8988T (cell line): Measurements from ENCODE around the gene MAP1A.

Source experiments
- DNase-seq: peaks from one replicate; pipeline ENCODE4 v3.0.0; 2011

The MAP1A gene

GRCh38 chr15:43517354-43518196, at the start of gene MAP1A:
MAP1A (plus strand) TSS chr15:43517608; CDS start chr15:43521474, 3,866 bp downstream.
- no peak for DNase-seq

GRCh38 chr15:43469867-43470266, 47.5 kb upstream of the MAP1A start:
- DNase-seq = no peak

- DNase-seq = no peak
Measured at GRCh38 chr15:43471975-43472374, 45.4 kb upstream of the MAP1A start.

- DNase-seq = no peak
Measured at GRCh38 chr15:43473885-43474284, 43.5 kb upstream of the MAP1A start.

- DNase-seq = no peak
Measured at GRCh38 chr15:43483297-43484128, 33.9 kb upstream of the MAP1A start.

- no peak for DNase-seq
Measured at GRCh38 chr15:43484455-43484854, 33.0 kb upstream of the MAP1A start.

GRCh38 chr15:43487271-43487895, 30.0 kb upstream of the MAP1A start:
- DNase-seq = no peak

GRCh38 chr15:43488790-43489189, 28.6 kb upstream of the MAP1A start:
- DNase-seq = no peak

- DNase-seq = no peak
Measured at GRCh38 chr15:43489191-43489590, 28.2 kb upstream of the MAP1A start.

- DNase-seq = no peak
Measured at GRCh38 chr15:43492266-43492665, 25.1 kb upstream of the MAP1A start.

GRCh38 chr15:43492673-43493601, 24.5 kb upstream of the MAP1A start, which contains the start of gene TP53BP1:
TP53BP1 (minus strand) TSS chr15:43493156; CDS start chr15:43493043, 113 bp downstream.
- peak; percentile 74 for DNase-seq

- DNase-seq = no peak
Measured at GRCh38 chr15:43493703-43494472, 23.5 kb upstream of the MAP1A start.

- no peak for DNase-seq
Measured at GRCh38 chr15:43498990-43499389, 18.4 kb upstream of the MAP1A start.

- DNase-seq = no peak
Measured at GRCh38 chr15:43499635-43500034, 17.8 kb upstream of the MAP1A start.

GRCh38 chr15:43505738-43506137, 11.7 kb upstream of the MAP1A start:
- no peak for DNase-seq

- no peak for DNase-seq
Measured at GRCh38 chr15:43508421-43508820, 9.0 kb upstream of the MAP1A start.

- no peak for DNase-seq
Measured at GRCh38 chr15:43508991-43509659, 8.3 kb upstream of the MAP1A start.

- no peak for DNase-seq
Measured at GRCh38 chr15:43509660-43510199, 7.7 kb upstream of the MAP1A start.

GRCh38 chr15:43510200-43511011, 7.0 kb upstream of the MAP1A start:
- peak; percentile 69 for DNase-seq
